ENCODE measurements around the gene SF3B1. TPM values are rescaled to one million over a fixed set of nuclear protein-coding genes. Genes with fewer than 3 reads are reported as not detected.
"Not testable (repeated sequence)": the region's sequence is repeated elsewhere in the genome, so short reads cannot be mapped to it uniquely, and the experiment has no call there.

SF3B1 gene
- total and polyA plus RNA-seq, 8 donors = 203 to 613 (median 488) TPM

DNA sequence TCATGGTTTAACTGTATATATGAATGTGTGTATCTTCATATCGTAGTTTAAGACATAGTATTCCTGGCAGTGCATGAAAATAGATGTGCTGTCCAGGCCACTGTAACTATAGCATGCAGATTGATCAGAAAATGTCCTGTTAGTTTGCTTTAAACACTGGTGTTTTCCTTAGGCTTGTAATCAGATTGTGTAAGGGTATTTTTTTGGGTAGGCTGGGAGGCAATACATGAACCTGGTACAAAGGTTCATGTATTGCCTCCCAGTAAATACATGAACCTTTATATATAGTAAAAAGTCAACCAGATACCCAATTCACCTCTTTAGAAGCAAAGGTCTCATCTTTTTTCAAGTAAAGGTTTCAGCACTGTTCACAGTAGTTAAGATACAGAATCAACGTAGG lies 20.1 kb upstream of the SF3B1 start:
- intact Hi-C loops (cut with DNase I) = no loop called here
- H3K4me3 ChIP-seq = peak overlapping the region in 1 of 2 donors; percentile 84
- peak overlapping the region in 1 of 2 donors; percentile 100 for H3K27ac ChIP-seq
- DNase-seq (no peak), ATAC-seq (no peak)
- H3K36me3 ChIP-seq = peaks cover 0 to 4% of the 10 kb centered on the region in 2 donors
- no peak for TF ChIP-seq CTCF (IDR thresholded peaks at IDR 0.05)
- no peaks in the 10 kb centered on the region for H3K9me3 ChIP-seq
- H3K27me3 ChIP-seq = no peaks in the 10 kb centered on the region
- H3K4me1 ChIP-seq = peaks cover 10 to 45% of the 10 kb centered on the region in 2 donors

GRCh38 chr2:197453914-197454398 lies 19.1 kb upstream of the SF3B1 start:
- DNase-seq = peak in 1 of 4 donors; percentile 81
- no peaks in the 10 kb centered on the region for H3K9me3 ChIP-seq
- peaks cover 0 to under 1% of the 10 kb centered on the region in 2 donors for H3K36me3 ChIP-seq
- intact Hi-C loops (cut with DNase I) = no loop called here
- ATAC-seq = peak; percentile 71
- peaks cover 10 to 45% of the 10 kb centered on the region in 2 donors for H3K4me1 ChIP-seq
- no peaks in the 10 kb centered on the region for H3K27me3 ChIP-seq
- no peak for TF ChIP-seq CTCF (IDR thresholded peaks at IDR 0.05)
- peak overlapping the region; percentile 98 to 100 for H3K27ac ChIP-seq
- peak overlapping the region; percentile 70 to 84 for H3K4me3 ChIP-seq

DNA sequence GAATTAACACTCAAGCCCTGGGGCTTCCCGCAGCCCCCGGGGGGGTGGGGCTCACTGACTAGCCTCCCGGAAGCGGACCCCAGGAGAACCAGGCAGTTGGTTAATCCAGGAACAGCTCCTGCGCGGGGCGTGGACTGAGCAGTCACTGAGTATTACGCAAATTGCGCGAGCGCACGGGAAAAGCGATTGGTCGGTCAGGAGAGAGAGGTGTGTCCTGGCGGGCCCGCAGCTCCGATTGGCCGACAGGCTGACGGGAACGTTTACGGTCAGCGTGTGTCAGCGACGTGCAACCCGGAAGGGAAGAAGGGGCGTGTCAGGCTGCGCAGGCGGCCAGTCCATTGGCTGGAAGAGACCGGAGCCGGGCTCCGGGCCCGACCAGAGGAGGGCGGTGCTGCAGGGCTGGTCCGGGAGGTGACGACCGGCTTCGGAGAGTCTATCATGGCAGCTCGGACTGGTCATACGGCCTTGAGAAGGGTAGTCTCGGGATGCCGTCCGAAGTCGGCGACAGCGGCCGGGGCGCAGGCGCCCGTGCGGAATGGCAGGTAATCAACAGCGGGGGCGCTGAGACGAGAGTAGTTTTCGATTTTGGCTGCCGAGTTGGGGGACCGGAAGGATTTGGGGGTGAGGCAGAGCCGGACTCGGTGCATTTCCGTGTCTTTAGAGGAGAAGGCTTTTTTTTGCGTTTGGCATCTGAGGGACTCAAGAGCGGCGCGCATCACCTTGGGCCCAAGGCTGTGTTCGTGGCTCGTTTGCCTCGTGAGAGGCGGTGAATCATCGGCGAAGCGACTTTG lies 18.5 kb upstream of the SF3B1 start, which contains the start of gene COQ10B:
Gene COQ10B (plus strand): TSS at position 430 of the 791 bp plus-strand sequence. CDS start 9 bp downstream, at position 439.
- intact Hi-C loops (cut with DNase I) = no loop called here
- peak; percentile 98 for ATAC-seq
- H3K4me1 ChIP-seq = peaks cover 10 to 44% of the 10 kb centered on the region in 2 donors
- H3K27ac ChIP-seq = peak within 1 kb of the TSS; percentile 98 to 100
- H3K9me3 ChIP-seq = no peaks in the 10 kb centered on the region
- no peaks in the 10 kb centered on the region for H3K36me3 ChIP-seq
- peak within 1 kb of the TSS; percentile 70 to 84 for H3K4me3 ChIP-seq
- peak in 1 of 2 donors; percentile 42 for TF ChIP-seq CTCF (IDR thresholded peaks at IDR 0.05)
- H3K27me3 ChIP-seq = no peaks in the 10 kb centered on the region
- peak; percentile 99 to 100 (median 100) for DNase-seq

DNA sequence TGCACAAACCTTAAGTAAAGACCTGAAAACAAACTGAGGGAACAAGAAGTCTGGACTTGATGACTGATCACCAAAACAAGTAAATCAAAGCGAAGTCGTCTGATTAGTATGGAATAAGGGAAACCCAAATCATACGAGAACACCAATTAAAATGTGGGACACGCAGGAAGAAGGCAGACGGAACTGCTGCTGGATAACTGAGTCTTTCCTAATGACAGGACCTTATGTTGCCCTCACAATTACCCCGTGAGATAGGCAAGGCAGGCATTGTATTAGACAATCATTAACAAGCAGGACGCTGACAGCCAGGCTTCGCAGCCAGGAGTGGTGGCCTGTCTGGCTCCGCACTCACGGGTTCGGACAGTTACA lies 17.9 kb upstream of the SF3B1 start:
- H3K27ac ChIP-seq = peak overlapping the region; percentile 98 to 100
- DNase-seq (no peak), ATAC-seq (no peak)
- no peak for TF ChIP-seq CTCF (IDR thresholded peaks at IDR 0.05)
- peak overlapping the region; percentile 47 to 84 for H3K4me3 ChIP-seq
- no peaks in the 10 kb centered on the region for H3K27me3 ChIP-seq
- H3K4me1 ChIP-seq = peaks cover 7 to 39% of the 10 kb centered on the region in 2 donors
- no peaks in the 10 kb centered on the region for H3K9me3 ChIP-seq
- intact Hi-C loops (cut with DNase I) = no loop called here
- H3K36me3 ChIP-seq = no peaks in the 10 kb centered on the region

GRCh38 chr2:197450935-197451358 lies 16.1 kb upstream of the SF3B1 start:
- H3K9me3 ChIP-seq; intact Hi-C loops (cut with DNase I); H3K36me3 ChIP-seq; H3K27me3 ChIP-seq; DNase-seq; H3K27ac ChIP-seq; H3K4me3 ChIP-seq; ATAC-seq: not testable (repeated sequence)
- H3K4me1 ChIP-seq = peaks cover 7 to 24% of the 10 kb centered on the region in 2 donors

Measured in left lung (tissue), 10 donors.